ENCODE data around the gene TBC1D25.

TBC1D25 gene

DNA sequence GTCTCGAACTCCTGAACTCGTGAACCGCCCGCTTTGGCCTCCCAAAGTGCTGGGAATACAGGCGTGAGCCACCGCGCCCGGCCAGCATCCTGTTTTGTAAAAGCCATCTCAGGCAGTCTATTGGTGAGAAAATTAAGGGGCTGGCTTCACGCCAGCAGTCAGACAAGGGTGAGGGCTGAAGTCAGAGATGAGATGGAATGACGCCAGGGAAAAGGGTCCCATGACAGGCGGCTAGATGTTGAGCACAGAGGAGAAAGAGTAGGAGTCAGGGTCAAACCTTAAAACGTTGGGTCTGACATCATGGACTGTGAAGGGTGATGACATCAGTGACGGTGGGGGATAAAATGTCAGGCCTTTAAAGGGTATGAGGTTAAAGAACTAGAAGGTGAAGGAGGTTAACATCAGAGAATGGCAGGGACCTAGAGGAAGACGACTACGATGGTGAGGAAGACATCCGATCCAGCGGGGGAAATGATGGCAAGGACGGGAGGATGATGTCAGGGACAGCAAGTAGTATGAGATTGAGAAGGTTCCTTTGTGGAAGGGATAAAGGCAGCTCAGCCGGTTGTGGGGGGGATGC, 34.3 kb downstream of the TBC1D25 start:
- DNase-seq: no peak

DNA sequence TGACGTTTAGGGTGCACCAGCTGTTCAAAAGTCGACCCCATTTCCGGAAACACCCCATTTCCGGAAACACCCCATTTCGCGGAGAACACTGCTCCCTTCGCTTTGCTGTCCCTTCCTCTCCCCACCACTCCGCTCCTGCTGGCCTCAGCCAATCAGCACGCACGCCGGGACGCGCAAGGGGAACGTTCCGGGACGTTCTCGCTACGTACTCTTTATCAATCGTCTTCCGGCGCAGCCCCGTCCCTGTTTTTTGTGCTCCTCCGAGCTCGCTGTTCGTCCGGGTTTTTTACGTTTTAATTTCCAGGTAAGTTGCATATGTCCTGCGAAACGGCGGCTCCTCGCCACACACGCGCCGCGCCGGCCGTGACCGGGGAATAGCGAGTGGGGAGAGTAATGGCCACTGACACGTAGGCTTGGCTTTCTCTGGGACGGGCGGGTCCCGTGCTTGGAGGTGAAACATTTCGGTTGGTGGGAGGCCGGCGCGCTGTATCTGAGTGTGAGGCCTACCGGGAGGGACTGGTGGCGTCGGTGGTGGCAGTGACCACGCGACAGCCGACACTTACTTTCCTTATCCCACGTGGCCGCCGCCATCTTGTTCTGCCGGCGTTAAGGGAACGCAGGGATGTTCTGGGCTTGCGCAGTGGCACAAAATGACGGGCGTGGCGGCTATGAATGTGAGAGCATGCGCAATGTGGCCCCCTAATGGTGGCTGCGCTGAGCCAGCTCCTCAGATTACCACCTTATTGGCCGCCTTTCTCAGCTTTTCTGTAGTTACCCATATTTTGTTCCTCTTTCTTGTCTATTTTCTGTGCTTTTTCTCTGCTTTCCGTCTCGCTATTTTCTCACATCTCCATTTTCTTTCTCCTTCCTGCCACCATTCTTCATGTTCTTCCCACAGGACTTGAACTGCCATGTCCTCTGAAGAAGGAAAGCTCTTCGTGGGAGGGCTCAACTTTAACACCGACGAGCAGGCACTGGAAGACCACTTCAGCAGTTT, 35.1 kb downstream of the TBC1D25 start, which contains the start of gene RBM3:
TSS of gene RBM3 (plus strand) at position 215 of the 997 bp plus-strand sequence. CDS start at position 912, 697 bp downstream.
- DNase-seq: peak; percentile 65

GRCh38 chrX:48575642-48576041, 36.1 kb downstream of the TBC1D25 start:
- no peak for DNase-seq

- no peak for DNase-seq
Observed at GRCh38 chrX:48576108-48576507, 36.6 kb downstream of the TBC1D25 start.

DNA sequence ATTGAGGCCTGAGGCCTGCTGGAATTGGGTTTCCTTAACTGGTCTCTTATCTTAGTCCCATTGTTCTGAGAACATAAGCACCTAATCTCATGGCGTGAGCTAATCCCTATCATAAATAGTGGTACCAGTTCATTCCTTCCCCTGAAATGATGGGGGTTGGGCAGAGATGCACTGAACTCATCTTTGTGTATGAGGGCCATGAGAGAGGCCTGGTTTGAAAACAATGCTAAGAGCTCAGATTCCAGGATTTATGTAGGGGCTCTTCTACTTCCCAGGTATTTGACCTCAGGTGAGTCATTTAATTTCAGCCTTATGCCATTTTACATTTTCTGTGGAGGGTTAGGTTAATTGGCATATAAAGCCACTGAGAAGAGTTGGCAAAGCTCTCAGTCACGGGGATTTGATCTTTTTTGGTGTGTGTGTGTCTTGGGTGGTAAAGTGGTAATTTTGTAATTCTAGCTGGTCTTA, 39.2 kb downstream of the TBC1D25 start:
- DNase-seq: no peak

DNA sequence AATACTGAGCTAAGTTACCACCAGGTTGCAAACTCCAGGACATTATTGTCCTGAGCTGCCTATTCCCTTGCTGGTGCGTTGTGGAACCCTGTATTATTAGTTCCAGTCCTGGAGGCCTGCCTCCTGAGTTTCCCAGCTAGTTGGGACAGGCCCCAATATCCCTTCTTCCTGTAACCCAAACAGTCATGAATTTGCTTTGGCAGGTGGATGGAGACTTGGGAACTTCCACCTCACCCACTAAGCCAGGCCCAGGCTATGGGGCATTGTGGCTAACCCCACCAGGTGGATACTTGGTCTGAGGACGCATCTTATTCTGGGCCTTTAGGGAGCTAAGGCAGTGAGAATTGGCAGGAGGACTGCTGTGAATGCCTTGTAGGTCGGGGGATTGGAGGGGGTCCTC, 39.7 kb downstream of the TBC1D25 start:
- DNase-seq: no peak

- no peak for DNase-seq
Observed at GRCh38 chrX:48580662-48581061, 41.1 kb downstream of the TBC1D25 start.

GRCh38 chrX:48584698-48585097, 45.2 kb downstream of the TBC1D25 start:
- no peak for DNase-seq

GRCh38 chrX:48589482-48590162, 50.1 kb downstream of the TBC1D25 start:
- DNase-seq: no peak

GRCh38 chrX:48590203-48591103, 50.9 kb downstream of the TBC1D25 start:
- no peak for DNase-seq

DNA sequence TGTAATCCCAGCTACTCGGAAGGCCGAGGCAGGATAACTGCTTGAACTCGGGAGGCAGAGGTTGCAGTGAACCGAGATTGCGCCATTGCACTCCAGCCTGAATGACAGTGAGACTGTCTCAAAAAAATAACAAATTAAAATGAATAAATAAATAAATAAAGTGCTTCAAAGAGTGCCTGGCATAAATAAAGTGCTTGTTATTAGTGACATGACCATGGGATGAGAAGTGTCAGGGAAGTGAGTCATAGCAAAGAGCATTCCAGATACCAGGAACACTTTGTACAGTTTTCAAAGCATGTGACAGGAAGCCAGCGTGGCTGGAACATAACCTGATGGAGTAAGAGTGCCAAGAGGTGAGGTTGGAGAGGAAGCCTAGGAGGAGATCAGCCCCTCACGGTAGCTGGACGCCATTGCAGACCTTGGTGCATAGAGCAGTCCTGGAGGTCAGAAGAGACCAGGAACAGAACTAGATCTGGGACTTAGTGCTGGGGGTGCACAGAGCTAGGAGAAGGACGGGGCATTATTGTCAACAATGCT, 51.8 kb downstream of the TBC1D25 start:
- no peak for DNase-seq

- no peak for DNase-seq
Observed at GRCh38 chrX:48592971-48593370, 53.5 kb downstream of the TBC1D25 start.

DNA sequence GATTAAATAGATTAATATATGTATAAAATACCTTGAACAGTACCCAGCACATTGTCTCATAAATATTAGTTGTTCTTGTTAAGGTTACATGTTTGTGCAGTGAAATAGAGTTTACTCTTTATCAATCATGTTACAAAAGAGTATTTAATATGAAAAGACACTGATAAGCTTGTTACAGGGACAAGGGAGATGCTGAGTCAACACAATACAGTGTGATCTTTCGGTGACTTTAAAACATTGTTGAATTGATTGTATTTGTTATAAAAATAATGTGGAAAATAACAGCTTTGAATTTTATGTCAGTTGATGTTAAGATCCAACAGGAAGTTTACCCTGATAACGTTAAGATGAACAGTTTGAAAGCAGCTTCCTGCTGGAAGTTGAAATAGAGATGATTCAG, 56.4 kb downstream of the TBC1D25 start:
- no peak for DNase-seq

DNA sequence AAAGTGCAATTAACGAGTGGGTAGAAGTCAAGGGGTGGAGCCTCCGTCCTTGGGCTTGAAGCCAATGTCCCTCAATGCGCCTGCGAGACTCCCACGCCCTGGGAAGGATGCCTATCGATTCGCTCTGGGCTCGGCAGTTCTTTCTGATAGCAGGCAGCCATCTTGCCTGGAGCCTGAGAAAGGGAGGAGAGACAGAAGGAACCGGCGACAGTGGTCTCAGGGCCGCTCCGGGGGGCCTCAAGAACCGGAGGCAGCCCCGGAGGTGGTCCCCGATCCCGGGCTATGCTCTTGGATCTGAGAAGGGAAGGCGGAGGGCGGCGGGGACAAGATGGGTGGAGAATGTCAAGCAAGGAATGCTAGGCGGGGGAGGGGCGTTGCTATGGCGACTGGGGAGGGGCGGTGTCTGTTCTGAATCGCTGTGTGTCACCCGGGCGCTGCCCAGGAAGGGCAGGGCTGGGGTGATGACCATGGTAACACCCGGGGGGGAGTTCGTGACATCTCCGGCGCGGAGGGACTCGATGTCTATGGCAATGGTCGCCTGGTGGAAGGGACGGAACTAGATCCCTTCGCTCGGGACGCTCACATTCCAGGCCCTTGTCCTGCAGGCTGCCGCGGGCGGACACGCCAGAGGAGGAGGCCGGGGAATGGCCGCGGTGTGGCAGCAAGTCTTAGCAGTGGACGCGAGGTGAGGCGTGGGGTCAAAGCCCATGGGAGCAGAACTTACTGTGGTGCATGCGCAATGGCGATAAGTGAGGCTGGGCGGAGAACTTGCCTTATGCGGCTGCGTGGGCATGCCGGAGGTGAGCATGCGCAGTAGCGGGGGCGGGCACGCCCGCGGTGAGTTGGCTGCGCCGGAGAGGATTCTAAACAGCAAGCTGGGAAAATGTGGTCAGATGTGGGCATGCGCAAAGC, 58.1 kb downstream of the TBC1D25 start, which contains the start of gene WDR13:
TSS of gene WDR13 (plus strand) at position 140 of the 912 bp plus-strand sequence. CDS start at position 645, 505 bp downstream.
- DNase-seq: peak; percentile 82

GRCh38 chrX:48598614-48599013, 59.1 kb downstream of the TBC1D25 start:
- DNase-seq: no peak

- no peak for DNase-seq
Observed at GRCh38 chrX:48599341-48599740, 59.8 kb downstream of the TBC1D25 start.

GRCh38 chrX:48600226-48600625, 60.7 kb downstream of the TBC1D25 start:
- no peak for DNase-seq

- no peak for DNase-seq
Observed at GRCh38 chrX:48601741-48602394, 62.4 kb downstream of the TBC1D25 start.

GRCh38 chrX:48604701-48605100, 65.2 kb downstream of the TBC1D25 start:
- no peak for DNase-seq

GRCh38 chrX:48606091-48606490, 66.6 kb downstream of the TBC1D25 start:
- DNase-seq: no peak

Measured in GOT3 (cell line).